GM12872 (cell line): ENCODE results near the gene GCN1.

Experiments
- TF ChIP-seq, protein P1 (sequence below): IDR thresholded peaks from 3 replicates; pipeline ENCODE4 v1.5.1; 2011; ENCODE audit warnings: low read depth, mild to moderate bottlenecking, low read length, moderate library complexity; ENCODE audit not compliant: insufficient read depth

The GCN1 gene

DNA sequence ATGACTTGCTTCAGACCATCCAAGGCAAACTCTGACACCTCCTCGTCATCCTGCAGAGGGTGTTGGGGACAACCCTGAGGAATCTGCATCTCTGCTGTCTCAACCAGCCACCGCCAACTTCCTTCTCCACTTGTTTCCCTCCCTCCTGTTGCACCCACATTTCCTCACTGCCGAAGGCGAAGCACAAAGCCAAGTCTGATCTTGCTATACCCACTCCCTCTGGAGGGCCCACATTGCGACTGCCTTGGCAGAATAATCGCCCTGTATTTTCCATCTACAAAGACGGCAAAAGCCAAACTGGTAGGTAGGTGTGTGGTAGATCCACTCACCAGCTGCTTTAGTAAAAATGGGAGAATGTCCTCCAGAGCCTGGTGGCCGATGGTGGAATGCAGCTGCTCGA is 56.1 kb downstream of the GCN1 start:
- TF ChIP-seq, protein P1, sequence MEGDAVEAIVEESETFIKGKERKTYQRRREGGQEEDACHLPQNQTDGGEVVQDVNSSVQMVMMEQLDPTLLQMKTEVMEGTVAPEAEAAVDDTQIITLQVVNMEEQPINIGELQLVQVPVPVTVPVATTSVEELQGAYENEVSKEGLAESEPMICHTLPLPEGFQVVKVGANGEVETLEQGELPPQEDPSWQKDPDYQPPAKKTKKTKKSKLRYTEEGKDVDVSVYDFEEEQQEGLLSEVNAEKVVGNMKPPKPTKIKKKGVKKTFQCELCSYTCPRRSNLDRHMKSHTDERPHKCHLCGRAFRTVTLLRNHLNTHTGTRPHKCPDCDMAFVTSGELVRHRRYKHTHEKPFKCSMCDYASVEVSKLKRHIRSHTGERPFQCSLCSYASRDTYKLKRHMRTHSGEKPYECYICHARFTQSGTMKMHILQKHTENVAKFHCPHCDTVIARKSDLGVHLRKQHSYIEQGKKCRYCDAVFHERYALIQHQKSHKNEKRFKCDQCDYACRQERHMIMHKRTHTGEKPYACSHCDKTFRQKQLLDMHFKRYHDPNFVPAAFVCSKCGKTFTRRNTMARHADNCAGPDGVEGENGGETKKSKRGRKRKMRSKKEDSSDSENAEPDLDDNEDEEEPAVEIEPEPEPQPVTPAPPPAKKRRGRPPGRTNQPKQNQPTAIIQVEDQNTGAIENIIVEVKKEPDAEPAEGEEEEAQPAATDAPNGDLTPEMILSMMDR, result no peak

DNA sequence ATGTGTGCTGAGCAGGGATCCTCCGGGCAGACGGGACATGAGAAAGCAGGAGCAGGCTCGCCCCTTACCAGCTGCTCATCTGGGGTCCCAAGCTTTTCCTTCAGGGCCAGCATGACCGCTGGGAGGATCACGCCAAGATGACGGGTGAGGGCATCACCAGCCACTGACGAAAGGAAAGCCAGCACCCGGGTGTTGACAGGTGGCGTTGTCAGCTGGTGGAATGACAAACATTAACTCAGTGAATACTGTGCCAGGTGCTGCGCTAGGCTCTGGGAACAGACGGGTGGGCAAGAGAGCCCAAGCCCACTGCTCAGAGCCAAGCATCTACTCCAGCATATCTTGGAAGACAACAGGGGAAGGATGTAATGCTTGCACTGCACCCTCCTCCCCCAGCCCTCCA is 56.7 kb downstream of the GCN1 start:
- TF ChIP-seq, protein P1, result no peak

DNA sequence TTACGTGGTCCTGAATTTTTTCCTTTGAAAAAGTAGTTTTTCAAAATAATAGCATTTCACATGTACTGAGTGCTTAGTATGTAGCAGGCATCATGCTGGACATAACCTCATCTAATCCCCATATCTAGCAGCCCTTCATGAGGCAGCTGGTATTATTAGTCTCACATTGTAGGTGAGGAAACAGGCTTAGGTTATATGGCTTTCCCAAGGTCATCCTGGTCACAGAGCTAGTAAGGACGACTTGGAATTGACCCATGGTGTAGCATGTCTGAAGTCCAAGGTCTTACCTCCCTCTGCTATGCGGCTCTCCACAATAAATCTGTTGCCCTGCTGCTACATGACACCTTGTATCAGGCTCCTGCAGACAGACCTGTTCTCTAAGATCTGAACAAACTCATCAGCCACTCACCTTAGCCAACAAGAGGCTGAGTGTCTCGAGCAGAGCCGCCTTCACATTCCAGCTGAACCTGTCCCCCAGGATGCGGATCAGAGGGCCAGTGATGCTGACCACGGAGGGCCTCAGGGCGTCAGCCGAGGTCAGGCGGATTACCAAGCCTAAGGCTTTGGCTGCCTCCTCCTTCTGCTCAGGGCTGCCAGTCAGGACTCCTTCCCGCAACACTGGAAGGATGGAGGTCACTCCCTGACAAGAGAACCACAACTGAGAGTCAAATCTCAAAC is 58.3 kb downstream of the GCN1 start:
- TF ChIP-seq, protein P1, result no peak

DNA sequence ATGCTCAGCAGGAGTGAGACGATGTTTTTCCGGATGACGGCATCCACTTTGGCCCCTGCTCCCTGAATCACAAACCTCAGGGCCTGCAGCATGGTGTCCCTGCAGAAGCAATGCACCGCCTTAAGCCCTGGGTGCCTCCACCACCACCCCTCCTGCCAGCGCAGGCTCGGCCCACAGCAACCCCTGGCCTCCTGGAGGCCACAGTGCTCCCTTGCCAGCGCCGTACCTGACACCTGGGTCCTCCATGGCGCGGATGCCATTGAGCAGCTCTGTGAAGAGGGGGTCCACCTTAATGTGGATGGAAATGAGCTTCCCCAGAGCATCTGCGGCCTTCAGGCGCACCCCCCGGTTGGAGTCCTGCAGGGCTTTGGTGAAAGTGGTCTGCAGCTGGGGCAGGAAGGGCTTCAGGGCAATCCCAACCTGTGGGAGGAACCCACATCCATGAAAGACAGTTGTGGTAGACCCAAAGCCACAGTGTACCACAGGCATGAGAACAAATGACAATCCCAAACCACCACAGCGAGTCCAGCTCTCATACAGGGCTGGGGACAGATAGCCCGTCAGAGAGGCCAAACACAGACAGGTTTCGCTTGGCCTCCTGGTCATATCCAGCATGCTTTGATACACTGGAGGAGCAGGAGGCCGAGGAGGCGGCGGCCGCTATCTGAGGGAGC is 60.1 kb downstream of the GCN1 start:
- TF ChIP-seq, protein P1, result no peak

DNA sequence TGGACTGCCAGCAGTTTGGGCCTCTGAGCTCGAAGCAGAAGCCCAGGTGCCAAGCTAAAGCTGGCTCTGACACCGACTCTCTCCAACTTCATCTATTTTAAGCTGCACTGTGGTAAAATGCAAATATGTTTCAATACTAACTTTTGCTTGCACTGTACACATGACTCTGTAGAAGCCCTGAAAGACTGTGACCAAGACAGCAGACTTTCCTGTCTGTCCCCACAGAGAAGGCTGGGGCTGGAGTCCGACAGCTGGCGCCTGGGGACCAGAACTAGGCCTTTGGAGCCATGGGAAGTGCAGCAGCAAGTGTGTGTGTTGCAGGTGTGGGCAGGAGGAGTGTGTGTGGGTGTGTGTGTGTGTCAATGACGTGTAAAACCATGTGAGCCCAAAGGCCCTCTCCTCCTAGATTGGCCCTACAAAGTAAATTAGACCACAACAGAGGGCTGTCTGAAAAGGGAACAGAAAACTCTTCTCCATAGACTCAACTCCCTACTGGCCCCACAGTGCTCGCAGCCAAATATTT is 61.6 kb downstream of the GCN1 start:
- TF ChIP-seq, protein P1, result no peak

DNA sequence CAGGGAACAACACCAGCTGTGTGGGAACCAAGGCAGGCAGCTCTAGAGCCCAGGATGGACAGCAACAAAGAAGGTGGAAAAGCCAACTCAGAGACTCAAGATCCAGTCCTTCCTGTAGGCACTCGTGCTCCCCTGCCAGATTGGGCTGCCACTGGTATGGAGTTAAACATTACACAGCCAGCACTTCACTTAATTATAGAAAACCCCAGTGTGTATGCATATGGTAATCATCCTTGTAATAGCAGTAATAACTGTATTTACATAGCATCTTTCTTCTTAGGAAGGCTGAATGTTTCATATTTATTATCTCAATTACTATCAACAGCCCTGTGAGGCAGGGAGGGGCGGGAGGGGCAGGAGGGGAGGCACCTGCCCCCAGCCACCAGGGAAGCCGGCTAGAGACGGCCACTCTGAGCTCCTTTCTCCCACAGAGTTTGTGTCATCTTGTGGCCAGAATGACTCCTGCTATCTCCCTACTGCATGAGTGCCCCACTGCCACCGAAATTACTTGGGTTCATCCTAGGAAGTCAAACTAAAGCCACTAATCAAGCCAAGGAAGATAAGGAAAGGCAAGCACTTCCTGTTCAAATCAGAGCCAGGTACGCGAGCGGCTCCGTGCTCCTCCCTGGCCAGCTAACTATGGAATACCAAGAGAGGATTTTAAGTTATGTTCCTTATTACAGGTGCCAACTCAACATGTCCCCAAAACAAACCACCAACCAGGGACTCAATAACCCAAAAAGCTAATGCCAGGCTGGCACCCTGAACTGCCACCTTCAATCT is 62.3 kb downstream of the GCN1 start:
- TF ChIP-seq, protein P1, result no peak

DNA sequence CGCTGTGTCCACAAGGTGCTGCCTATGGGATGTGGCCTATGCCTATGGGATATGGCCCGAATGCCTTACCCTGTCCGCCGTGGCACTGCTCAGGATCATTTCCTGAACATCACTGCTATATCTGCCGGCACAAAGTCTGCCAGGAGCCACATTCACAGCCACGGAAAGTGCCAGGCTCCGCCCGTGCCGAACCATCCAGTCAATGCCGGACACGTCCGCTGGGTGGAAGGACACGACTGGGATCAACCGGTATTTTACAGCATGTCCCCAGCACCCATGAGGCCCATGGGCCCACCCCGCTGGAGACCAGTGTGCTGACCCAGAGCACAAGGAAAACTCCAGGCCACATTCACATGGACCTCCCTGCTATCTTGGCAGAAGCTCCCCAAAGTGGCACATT is 63.4 kb downstream of the GCN1 start:
- TF ChIP-seq, protein P1, result no peak
